Astrocyte of the hippocampus (primary cell): ENCODE results near the gene DEFB124.
"Not testable (repeated sequence)": the region's sequence is repeated elsewhere in the genome, so short reads cannot be mapped to it uniquely, and the experiment has no call there.

Experiments used
- DNase-seq: peaks from one replicate; pipeline ENCODE4 v3.0.0; 2011; ENCODE audit warnings: low read depth, low spot score

DEFB124 gene

DNA sequence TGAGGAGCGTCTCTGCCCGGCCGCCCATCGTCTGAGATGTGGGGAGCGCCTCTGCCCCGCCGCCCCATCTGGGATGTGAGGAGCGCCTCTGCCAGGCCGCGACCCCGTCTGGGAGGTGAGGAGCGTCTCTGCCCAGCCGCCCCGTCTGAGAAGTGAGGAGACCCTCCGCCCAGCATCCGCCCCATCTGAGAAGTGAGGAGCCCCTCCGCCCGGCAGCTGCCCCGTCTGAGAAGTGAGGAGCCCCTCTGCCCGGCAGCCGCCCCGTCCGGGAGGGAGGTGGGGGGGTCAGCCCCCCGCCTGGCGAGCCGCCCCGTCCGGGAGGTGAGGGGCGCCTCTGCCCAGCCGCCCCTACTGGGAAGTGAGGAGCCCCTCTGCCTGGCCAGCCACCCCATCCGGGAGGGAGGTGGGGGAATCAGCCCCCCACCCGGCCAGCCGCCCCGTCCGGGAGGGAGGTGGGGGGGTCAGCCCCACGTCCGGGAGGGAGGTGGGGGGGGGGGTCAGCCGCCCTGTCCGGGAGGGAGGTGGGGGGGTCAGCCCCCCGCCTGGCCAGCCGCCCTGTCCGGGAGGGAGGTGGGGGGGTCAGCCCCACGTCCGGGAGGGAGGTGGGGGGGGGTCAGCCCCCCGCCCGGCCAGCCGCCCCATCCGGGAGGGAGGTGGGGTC lies 47.9 kb downstream of the DEFB124 start:
- not testable (repeated sequence) for DNase-seq

DNA sequence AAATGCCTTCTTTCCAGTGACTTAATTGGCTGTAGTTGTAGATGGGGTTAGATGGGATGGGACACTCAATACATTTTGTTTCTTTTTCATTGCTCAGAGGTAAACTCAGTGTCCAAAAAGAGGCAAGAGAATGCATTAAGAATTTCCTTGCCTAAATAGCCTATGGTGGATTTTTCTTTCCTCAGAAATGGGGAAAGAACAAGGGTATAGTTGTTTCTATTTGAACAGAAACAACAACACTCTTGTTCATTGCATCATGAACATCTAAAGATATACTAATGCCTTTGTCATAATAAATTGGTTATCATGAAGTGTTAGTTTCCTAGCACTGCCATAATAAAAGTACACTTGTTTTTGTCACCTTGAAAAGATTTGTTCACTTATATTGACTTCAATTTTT lies 49.1 kb downstream of the DEFB124 start:
- no peak for DNase-seq

DNA sequence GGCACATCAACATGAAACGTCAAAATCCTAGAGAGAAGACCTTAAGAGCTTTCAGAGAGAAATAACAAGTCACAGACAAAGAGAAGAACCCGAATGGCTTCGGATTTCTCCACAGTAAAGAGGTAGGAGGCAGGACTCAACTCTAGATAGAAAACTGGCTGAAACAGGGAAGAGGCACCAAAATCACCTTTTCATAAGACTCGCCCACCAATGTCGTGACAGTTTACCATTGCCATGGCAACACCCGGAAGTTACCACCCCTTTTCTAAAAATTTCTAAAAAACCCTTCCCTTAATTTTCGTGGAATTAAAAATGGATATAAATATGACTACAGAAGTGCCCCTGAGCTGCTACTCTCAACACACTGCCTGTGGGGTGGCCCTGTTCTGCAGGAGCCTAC lies 56.6 kb downstream of the DEFB124 start:
- no peak for DNase-seq

DNA sequence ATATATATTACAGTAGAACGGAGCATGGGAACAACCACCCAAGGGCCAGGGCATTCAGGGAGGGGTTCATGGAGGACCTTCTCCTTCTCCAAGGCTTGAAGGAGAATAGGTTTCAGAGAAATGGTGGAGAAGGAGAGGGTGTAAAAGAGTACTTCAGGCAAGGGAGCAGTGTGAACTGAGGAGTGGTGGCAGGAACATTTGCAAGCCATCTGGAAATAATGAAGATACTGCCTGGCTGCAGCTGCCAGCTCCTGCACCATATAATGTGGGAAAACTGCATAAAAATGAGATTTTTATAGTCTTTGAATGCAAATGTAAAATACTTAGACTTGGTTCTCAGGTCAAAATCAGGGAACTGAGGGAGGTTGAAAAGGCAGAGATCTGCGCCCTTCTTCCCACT lies 59.3 kb downstream of the DEFB124 start:
- DNase-seq, result no peak
